HG03045 (cell line): ENCODE results near the gene ADK.
"Not testable (repeated sequence)": the region's sequence is repeated elsewhere in the genome, so short reads cannot be mapped to it uniquely, and the experiment has no call there.

Experiments
- ATAC-seq: cut with Tn5 transposase; IDR thresholded peaks from one replicate; pipeline ENCODE4 v1.9.1; 2021; ENCODE audit warnings: mild to moderate bottlenecking, moderate library complexity; ENCODE audit not compliant: unreplicated experiment

The ADK gene

GRCh38 chr10:74150990-74151878 lies at the start of gene ADK:
Gene ADK, plus strand, starts transcription at chr10:74151221. Its CDS starts 58 bp downstream, at chr10:74151279.
- ATAC-seq = peak; percentile 79

- no peak for ATAC-seq
These were observed 47.3 kb upstream of the ADK start for GRCh38 chr10:74103560-74104258.

GRCh38 chr10:74104480-74104879 lies 46.5 kb upstream of the ADK start:
- ATAC-seq = no peak

GRCh38 chr10:74104996-74105395 lies 46.0 kb upstream of the ADK start:
- no peak for ATAC-seq

- ATAC-seq = no peak
These were observed 43.6 kb upstream of the ADK start for GRCh38 chr10:74107391-74107790.

- no peak for ATAC-seq
These were observed 41.6 kb upstream of the ADK start for GRCh38 chr10:74109452-74109851.

- ATAC-seq = no peak
These were observed 40.9 kb upstream of the ADK start for GRCh38 chr10:74110120-74110519.

GRCh38 chr10:74111799-74112198 lies 39.2 kb upstream of the ADK start:
- ATAC-seq = no peak

GRCh38 chr10:74113546-74113945 lies 37.5 kb upstream of the ADK start:
- ATAC-seq = no peak

- ATAC-seq = no peak
These were observed 37.0 kb upstream of the ADK start for GRCh38 chr10:74114041-74114448.

- peak; percentile 55 for ATAC-seq
These were observed 33.3 kb upstream of the ADK start for GRCh38 chr10:74117738-74118137.

GRCh38 chr10:74118804-74119203 lies 32.2 kb upstream of the ADK start:
- ATAC-seq = no peak

- ATAC-seq = no peak
These were observed 30.1 kb upstream of the ADK start for GRCh38 chr10:74120911-74121310.

GRCh38 chr10:74121368-74121767 lies 29.7 kb upstream of the ADK start:
- no peak for ATAC-seq

- no peak for ATAC-seq
These were observed 29.0 kb upstream of the ADK start for GRCh38 chr10:74122060-74122459.

- no peak for ATAC-seq
These were observed 27.9 kb upstream of the ADK start for GRCh38 chr10:74123081-74123480.

- ATAC-seq = no peak
These were observed 16.8 kb upstream of the ADK start for GRCh38 chr10:74133923-74134820.

GRCh38 chr10:74135452-74135851 lies 15.6 kb upstream of the ADK start:
- ATAC-seq = no peak

- no peak for ATAC-seq
These were observed 13.0 kb upstream of the ADK start for GRCh38 chr10:74137992-74138391.

GRCh38 chr10:74138596-74138995 lies 12.4 kb upstream of the ADK start:
- not testable (repeated sequence) for ATAC-seq

- ATAC-seq = no peak
These were observed 11.0 kb upstream of the ADK start for GRCh38 chr10:74139981-74140380.
